NCI-H1092 treated with DMSO at 0.1 percent for 48 hours (cell line): ENCODE results near the gene TMEM98.
A peak's percentile ranks its signal among the peaks of the same experiment; 100 is the strongest.
"Not testable (repeated sequence)": the region's sequence is repeated elsewhere in the genome, so short reads cannot be mapped to it uniquely, and the experiment has no call there.

Source experiments
- DNase-seq: peaks from one replicate; lab custom pipeline; 2025; lab: John Stamatoyannopoulos, UW

TMEM98 gene

DNA sequence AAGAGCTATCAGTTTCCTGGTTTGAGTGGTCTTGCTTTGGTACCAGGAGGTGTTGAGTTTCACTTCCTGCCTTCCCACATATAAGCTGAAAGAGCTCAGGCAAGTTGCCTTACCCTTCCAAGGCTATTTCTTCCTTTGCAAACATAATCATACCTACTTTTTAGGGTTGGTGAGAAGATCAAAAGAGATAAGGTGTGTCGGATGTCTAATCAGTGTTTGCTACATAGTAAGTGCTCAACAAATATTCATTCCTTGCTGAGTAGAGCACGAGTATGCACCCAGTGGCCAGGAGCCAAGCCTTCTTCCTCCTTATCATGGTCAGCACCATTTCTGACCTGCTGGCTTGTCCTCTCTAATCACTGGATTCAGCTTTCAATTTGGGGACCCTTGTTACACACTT lies 12.7 kb upstream of the TMEM98 start:
- no peak for DNase-seq

DNA sequence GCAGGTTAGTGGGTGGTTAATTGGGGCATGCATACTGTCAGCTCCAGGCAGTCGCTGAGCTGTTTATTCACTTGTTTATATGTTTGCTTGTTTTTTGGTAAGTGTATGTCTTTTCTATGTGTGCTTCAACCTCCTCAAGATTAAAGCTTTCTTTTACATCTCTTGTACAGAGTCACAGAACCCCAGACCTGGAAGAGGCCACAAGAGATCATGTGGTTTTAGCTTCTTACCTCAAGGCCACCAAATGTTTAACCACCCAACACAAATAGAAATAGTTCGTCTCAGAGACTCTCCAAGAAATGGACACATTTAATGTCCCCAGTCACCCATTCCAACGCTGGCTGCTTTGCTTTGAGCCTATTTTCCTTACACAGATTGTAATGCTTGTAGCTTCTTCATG lies 11.8 kb upstream of the TMEM98 start:
- DNase-seq: no peak

DNA sequence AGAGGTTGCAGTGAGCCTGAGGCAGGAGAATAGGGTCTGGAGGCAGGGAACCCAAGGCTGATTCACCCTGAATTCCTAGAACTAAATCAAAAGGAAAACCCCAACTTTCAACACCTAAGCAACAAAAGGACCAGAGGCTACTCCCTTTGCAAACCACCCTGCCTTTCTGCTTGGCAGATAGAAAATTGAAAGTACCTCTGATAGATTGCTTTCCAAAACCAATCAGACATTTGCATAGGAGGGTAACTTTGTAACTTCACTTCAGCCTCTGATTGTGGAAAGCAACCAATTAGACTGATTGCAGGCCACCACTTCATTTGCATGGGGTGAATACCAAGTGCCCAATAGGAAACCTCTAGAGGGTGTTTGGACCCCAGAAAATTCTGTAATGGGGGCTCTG lies 10.9 kb upstream of the TMEM98 start:
- no peak for DNase-seq

DNA sequence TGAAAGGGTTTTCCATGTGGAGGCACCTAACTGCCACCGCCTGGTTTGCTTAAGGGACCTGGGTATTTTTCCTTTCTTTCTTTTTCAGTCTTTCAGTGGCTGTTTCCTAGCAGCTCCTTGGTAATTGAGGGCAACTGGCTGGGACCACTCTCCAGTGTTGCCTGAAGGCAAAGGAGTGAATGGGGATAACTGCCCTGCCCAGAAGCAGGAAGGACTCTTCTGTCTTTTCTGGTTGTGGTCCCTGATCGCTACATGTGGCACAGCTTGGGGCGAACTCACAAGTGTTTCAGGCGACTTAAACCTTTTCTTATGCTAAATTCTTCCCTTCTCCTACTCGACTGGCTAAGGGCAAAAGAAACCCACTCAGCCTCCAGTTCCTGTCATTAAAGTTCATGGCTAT lies 10.1 kb upstream of the TMEM98 start:
- no peak for DNase-seq

DNA sequence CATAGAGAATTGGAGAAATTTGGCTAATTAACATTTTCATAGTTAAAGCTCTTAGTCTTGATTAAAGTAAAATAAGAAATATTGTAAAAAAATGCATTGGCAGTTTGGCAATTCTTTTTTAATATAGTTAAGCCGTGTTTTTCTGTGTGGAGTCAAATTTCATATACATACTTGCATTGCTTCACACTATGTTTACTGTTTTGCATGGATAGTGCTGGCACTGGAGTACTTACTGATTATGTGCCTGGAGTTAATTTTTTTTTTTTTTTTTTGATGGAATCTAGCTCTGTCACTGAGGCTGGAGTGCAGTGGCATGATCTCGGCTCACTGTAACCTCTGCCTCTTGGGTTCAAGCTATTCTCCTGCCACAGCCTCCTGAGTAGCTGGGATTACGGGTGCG lies 8.1 kb upstream of the TMEM98 start:
- not testable (repeated sequence) for DNase-seq

DNA sequence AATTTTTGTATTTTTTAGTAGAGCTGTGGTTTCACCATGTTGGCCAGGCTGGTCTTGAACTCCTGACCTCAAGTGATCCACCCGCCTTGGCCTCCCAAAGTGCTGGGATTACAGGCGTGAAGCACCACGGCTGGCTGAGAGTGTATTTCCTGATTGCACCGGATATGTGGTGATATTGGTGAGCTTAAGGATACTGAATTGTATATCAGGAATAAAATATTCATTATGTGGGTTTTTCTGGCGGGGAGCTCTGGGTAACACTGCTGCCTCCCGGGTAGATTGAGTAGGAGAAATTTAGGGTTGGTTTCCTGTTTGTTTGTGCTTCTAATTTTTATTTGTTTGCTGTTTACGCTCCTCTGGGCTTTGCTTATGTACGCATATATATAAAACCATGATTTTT lies 7.7 kb upstream of the TMEM98 start:
- no peak for DNase-seq

DNA sequence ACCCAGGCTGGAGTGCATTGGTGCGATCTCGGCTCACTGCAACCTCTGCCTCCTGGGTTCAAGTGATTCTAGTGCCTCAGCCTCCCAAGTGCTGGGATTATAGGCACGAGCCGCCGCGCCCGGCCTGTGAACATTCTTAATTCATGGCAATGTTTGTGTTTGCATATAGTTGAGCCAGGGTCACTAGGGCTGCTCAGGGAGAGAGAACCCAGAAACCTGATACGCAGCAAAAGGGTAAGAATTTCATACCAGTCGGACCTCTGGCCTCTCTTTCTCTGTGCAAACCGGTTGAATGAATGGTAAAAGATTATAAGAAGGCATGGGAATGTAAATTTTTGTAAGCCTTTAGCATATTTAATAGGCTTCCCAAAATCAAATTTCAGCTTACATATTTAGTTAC lies 6.9 kb upstream of the TMEM98 start:
- DNase-seq: no peak

DNA sequence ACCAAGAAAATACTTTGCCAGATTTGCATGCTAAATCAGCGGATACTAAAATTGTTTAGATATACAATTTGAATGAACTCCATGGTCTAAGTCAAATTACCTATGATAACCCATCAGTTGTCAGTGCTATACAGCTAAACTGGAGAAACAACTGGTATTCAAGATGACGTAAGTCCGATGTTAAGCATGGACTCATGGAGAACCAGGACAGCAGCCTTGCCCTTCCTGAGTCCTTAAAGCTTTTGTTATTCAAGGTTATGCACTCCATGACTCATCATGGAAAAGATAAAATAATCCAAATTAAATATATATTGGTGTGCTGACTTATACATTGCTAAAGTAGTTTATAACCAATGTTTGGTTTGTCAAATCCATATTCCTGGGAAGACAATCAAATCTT lies 4.0 kb upstream of the TMEM98 start:
- not testable (repeated sequence) for DNase-seq

DNA sequence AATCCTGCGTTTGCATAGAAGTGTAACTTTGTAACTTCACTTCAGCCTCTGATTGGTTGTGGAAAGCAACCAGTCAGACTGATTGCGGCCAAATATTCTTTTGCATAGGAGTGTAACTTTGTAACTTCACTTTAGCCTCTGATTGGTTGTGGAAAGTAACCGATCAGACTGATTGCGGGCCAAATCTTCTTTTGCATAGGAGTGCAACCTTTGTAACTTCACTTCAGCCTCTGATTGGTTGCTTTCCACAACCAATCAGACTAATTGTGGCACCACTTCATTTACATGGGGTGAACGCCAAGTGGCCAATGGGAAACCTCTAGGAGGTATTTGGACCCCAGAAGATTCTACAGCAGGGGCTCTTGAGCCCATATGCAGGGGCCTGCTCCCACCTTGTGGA lies 1.8 kb upstream of the TMEM98 start:
- no peak for DNase-seq

DNA sequence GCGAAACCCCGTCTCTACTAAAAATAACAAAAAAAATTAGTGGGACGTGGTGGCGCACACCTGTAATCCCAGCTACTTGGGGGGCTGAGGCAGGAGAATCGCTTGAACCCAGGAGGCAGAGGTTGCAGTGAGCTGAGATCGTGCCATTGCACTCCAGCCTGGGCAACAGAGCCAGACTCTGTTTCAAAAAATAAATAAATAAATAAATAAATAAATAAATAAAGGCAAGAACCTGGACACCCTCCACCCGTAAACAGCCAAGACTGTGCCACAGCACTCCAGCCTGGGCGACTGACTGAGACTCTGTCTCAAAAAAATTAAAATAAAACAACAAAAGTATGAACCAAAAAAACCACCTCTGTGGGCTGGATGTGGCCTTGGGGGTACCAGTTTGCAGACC lies 1.2 kb upstream of the TMEM98 start:
- not testable (repeated sequence) for DNase-seq

DNA sequence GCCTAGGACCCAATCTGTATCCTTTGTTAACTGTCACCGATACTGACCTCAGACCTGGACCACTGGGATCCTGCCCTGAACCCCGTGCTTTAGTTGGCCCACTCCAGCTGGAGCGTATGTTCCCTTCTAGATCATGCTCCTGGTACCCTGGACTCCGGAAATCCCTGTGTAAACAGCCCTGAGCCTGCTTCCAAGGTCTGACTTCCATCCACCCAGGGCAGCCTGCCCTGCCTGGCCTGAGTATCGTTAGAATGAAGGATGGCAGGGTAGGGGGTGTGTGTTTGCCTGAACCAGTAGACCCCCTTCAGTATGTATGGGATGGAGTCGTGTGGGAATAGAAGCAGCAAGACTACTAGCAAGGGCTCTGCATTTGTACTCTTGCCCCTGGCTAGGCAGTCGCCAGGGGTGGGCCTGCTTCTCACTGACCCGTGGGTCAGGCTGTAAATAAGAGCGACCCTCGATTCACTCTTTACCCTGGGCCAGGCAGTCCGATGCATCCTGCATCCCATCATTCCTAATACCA lies 691 bp upstream of the TMEM98 start:
- no peak for DNase-seq

DNA sequence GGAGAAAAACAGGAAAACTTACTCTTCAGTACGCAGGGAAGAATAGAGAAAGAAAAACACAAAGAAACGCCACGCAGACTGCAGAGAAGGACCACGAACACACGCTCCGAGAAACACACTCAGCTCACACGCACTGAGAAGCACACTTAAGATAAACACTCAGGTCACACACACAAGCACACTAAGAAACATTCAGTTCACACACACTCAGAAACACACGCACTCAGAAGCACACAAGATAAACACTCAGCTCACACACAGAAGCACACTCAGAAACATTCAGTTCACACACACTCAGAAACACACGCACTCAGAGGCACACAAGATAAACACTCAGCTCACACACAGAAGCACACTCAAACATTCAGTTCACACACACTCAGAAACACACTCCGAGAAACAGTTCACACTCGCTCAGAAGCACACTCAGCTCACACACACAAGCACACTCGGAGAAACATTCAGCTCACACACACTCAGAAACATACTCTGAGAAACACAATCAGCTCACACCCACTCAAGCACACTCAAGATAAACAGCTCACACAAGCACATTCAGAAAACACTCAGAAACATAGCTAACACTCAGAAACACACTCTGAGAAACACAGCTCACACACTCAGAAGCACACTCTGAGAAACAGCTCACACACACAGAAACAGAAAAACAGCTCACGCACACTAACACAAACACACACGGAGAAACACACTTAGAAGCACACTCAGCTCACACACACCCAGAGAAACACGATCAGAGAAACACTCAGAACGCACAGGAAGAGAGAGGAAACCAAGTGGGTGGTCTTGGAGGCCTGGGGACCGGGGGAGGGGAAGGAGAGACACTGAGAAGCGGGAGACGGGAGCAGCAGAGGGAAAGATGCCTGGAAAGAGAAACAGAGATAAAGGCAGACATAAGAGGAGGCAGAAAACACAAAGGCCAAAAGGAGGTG lies 908 bp downstream of the TMEM98 start:
- DNase-seq: peak; percentile 25

DNA sequence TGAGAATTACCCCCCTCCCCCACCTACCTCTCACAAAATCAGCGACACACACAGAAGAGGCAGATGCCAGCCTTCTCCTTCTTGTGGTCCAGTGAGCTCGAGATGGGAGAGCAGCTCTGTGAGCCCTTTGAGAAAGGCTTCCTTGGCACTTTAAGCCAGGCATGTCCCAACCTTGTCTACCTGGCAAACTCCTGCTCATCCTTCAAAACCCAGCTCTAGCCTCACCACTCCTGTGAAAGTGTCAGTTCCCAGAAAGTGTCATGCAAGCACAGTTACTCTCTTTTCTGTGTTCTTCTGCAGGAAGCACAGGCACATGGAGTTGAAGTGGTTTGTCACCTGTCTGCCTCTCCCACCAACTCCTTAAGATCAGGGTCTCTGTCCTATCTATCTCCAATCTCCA lies 1.6 kb downstream of the TMEM98 start:
- no peak for DNase-seq

DNA sequence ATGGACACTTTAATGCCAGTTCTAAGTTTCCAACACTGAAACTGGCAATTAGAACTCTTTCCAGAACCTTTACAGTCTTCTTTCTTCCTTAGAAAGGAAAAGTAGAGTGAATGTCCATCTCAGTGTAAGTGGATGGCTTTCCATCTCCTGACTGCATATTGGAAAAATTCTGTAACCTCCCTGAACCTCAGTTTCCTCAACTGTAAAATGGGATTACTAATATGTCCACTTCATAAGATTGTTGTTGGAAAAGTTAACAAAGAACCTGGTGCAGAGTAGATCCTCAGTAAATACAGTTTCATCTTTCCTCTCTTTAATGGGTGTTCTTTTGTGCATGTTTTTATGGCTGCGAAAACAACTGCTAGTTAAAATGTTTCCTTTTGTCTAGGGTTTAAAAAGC lies 2.6 kb downstream of the TMEM98 start:
- no peak for DNase-seq

DNA sequence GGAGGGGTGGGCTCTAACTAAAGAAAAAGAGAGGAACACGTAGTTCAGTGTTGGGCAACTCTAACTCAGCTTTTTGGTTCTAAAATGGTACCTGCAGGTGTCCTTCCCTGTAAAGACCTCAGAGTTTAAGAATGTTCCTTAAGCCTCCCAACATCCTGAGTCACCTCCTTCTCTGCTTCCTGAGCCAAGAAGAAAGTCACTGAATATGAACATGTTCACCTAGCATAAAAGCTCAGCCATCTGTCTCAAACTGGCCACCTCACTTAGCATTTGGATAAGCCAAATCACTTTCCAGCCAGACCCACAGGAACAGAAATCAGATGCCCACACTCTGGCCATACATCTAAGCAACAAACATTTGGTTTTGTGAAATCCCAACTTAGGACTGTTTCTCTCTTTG lies 3.7 kb downstream of the TMEM98 start:
- DNase-seq: no peak

DNA sequence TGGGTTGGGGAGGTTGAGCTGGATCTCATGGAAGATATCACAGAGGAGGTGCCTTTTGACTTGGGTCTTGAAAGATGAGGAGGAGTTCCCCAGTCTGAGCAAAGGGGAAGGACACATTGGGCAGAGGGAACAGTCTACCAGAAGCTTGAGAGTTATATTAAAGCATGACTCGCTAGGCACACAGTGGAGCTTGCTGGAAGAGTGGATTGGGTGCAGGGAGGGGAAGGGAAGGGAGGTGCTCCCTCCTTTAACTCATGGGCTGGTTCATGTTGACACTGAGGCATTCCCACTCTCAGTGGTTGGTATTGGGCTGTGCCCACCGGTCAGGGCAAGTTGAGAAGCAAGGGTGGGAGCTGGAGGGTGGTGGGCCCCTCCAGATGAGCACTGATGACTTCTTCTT lies 5.9 kb downstream of the TMEM98 start:
- no peak for DNase-seq

DNA sequence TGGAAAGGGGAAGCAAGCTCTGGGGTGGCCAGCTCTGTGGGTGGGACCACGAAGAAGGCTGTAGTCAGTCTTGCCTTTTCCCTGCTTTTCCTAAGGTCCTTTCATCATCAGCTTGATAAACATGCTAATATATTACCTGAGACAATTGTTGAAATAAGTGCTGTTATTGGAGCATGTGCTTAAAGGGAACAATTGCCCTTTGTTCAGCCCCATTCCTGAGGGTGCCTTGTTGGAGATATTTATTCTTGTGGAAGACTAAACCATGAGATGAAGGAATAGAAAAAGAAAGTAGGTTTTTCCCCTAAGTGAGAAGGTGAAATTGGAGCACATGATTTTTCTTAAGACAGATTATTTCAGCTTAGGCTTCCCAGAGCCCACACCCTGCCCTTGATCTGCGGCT lies 7.8 kb downstream of the TMEM98 start:
- no peak for DNase-seq

DNA sequence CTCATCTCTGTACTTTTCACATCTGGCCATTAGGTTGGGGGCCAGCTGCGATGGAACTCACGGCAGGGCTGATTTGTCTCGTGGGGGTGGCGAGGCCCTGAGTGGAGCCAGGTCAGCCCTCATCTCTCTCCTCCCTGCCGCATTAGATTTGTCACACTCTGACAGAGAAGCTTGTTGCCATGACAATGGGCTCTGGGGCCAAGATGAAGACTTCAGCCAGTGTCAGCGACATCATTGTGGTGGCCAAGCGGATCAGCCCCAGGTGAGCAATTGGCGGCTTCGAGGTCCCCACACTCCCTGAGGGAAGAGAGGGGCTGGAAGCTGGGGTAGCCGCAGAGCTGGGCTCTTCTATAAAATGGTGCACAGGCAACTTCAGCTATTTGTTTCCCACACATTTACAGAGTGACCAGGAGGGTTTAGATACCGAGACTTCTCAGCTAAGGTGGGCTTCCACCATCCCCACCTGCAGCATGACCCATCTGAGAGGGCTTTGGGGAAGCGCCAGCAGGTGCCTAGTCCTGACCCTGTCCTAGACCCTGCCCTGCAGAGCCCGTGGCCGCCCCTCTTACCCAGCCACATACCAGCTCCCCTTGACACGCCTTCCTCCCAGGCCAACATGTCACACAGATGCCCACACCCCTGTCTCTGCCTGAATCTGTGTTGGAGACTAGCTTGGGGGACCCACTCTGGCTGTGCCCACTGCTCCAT lies 8.4 kb downstream of the TMEM98 start:
- DNase-seq: no peak

DNA sequence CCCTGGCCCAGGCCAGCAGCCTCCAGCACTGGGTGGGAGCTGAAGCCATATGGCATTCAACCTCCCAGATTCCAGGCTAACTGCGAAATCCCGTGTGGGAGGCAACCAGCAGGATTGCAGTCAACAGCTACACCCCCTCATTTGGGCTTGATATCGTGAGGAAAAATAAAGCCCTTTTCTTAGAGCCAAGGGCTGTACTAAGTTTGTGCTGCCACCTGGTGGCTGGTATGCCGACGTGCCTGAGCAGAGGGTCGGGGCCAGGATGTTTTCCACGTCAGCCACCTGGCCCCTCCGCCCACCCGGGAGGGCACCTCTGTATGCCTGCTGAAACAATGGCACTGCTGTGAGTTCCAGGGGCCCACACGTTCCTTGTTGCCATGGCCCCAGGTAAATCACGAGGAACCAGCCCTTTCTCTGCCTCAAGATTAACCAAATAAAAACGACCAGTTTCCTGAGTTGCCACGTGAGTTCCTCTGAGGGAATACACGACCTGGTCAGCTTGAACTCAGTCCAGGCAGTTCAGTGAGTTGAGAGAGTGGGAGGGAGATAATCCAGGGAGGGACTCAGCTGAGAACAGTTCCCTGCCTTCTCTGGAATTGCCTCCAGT lies 9.0 kb downstream of the TMEM98 start:
- peak; percentile 31 for DNase-seq

DNA sequence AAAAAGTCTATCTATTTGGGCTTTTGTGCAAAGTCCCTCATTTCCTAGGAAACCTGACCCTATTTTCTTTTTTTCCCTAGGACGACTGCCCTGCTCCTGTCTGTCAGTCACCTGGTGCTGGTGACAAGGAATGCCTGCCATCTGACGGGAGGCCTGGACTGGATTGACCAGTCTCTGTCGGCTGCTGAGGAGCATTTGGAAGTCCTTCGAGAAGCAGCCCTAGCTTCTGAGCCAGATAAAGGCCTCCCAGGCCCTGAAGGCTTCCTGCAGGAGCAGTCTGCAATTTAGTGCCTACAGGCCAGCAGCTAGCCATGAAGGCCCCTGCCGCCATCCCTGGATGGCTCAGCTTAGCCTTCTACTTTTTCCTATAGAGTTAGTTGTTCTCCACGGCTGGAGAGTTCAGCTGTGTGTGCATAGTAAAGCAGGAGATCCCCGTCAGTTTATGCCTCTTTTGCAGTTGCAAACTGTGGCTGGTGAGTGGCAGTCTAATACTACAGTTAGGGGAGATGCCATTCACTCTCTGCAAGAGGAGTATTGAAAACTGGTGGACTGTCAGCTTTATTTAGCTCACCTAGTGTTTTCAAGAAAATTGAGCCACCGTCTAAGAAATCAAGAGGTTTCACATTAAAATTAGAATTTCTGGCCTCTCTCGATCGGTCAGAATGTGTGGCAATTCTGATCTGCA lies 12.9 kb downstream of the TMEM98 start:
- DNase-seq: no peak

DNA sequence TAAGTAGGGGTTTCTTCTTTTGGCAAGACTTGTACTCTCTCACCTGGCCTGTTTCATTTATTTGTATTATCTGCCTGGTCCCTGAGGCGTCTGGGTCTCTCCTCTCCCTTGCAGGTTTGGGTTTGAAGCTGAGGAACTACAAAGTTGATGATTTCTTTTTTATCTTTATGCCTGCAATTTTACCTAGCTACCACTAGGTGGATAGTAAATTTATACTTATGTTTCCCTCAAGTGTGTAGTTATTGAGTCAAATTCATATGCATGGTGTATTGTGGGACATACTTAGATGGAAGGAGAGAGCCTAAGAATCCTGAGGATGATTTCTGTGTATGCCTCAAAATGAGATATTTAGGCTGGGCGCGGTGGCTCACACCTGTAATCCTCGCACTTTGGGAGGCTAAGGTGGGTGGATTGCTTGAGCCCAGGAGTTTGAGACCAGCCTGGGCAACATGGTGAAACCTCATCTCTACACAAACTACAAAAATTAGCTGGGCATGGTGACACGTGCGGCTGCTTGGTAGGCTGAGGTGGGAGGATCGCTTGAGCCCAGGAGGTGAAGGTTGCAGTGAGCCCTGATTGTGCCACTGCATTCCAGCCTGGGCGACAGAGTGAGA lies 13.6 kb downstream of the TMEM98 start:
- DNase-seq: no peak

DNA sequence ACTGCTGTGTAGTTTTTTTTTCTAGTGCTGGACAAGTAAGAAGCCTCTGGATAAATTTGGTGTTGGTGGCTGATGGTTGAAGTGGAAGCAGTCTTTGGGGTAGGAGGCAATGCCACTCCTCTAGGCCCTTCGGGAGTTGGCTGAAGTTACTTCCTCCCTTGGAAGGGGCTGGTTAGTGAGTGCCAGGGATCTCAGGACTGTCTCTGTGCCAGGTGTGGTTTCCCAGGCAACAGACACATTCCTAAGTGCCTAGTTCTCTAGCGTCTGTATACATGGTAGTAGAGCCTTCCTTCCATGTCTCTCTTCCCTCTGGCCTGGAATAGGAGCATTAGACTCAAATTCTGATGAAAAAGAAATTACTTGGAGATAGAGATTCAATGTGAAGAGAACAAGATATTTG lies 15.3 kb downstream of the TMEM98 start:
- no peak for DNase-seq
